ENCODE measurements around the gene ADAMTS17.

GRCh38 chr15:100229181-100230163 lies 112.3 kb downstream of the ADAMTS17 start:
- TF ChIP-seq CTCF (IDR thresholded peaks at IDR 0.05 in 4 of 5, conservative IDR thresholded peaks at IDR 0.05 in 1 of 5): no peak
- no peak for TF ChIP-seq POLR2A (IDR thresholded peaks at IDR 0.05)
